ENCODE measurements around the gene PXN. TPM values are rescaled to one million over a fixed set of nuclear protein-coding genes. Genes with fewer than 3 reads are reported as not detected.

Gene PXN
- total RNA-seq, 1 donor from 2014 or later: 29.5 TPM

DNA sequence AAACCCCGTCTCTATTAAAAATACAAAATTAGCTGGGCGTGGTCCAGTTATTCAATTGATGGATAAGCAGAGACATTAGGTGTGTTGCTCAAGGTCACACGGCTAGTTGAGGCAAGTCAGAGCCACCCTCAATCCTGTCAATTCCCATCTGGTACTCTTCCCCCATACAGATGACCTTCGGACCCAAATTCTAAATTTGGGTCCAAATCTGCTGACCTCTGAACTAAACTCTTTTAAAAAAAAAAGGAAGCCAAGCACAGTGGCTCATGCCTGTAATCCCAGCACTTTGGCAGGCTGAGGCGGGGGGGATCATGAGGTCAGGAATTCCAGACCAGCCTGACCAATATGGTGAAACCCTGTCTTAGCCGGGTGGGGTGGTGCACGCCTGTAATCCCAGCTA lies 94.9 kb downstream of the PXN start:
- no peak for TF ChIP-seq CTCF (IDR thresholded peaks at IDR 0.05; ENCODE audit: insufficient read depth, low read length, severe bottlenecking)
- Histone ChIP-seq H3K27me3 (ENCODE audit: control insufficient read depth, insufficient read depth, low read length) (no peaks in the 10 kb centered on the region), H3K4me3 (ENCODE audit: low read depth, low read length) (no peak overlapping the region), H3K36me3 (ENCODE audit: control insufficient read depth, insufficient read depth, low read length) (peaks cover 25% of the 10 kb centered on the region)
- DNase-seq (ENCODE audit: low read depth) (no peak), FAIRE-seq (no peak)

GRCh38 chr12:120169946-120170345 lies 95.6 kb downstream of the PXN start:
- H3K4me3 ChIP-seq (ENCODE audit: low read depth, low read length): no peak overlapping the region
- H3K36me3 ChIP-seq (ENCODE audit: control insufficient read depth, insufficient read depth, low read length): peaks cover 22% of the 10 kb centered on the region
- DNase-seq (ENCODE audit: low read depth): no peak
- no peak for FAIRE-seq
- TF ChIP-seq CTCF (IDR thresholded peaks at IDR 0.05; ENCODE audit: insufficient read depth, low read length, severe bottlenecking): no peak
- no peaks in the 10 kb centered on the region for H3K27me3 ChIP-seq (ENCODE audit: control insufficient read depth, insufficient read depth, low read length)

DNA sequence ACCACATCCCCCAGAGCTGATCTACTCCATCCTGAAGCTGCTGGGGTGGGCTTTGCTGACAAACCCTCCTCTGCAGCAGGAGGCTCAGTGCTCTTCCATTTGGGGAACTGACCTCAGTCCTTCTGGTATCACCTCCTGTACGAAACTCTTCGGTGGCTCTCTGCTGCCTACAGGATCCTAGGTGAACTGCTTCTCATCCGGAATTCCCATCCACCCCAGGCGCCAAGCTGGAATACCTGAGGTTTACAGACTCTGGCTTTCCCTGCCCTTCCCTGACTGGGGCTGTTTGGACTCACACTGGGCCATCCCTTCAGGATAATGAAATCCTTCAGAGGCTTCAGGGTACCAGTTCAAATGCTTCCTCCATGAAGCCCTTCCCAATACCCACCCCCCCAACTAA lies 97.2 kb downstream of the PXN start:
- FAIRE-seq: no peak
- no peak for DNase-seq (ENCODE audit: low read depth)
- H3K36me3 ChIP-seq (ENCODE audit: control insufficient read depth, insufficient read depth, low read length): peaks cover 21% of the 10 kb centered on the region

DNA sequence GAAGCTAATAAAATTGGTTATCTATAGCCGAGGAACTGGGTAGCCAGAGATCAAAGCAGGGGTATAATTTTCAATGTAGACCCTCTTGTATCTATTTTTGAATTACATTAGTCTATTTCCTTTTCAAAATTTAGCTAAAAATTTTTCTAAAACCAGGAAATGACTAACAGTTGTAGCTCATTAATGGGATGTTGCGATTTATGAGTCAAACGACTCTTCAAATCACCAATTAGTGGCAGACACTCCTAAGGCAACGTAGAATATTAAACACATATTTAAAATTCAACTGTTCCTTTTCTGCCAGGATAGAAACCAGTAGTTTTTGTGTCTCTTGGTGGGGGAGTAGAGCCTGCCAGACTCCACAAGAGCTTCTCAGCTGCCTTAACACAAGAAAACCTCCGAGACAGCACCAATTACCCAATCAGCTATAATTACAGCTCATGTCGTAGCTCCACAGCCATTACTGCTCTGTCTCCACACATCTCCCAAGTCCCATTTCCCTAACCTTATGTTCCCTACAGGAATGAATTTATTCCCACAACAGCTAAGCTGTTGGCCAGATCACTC lies 97.9 kb downstream of the PXN start:
- no peak overlapping the region for H3K4me3 ChIP-seq (ENCODE audit: low read depth, low read length)
- H3K27me3 ChIP-seq (ENCODE audit: control insufficient read depth, insufficient read depth, low read length): no peaks in the 10 kb centered on the region
- peaks cover 28% of the 10 kb centered on the region for H3K36me3 ChIP-seq (ENCODE audit: control insufficient read depth, insufficient read depth, low read length)
- TF ChIP-seq CTCF (IDR thresholded peaks at IDR 0.05; ENCODE audit: insufficient read depth, low read length, severe bottlenecking): no peak
- FAIRE-seq (no peak), DNase-seq (ENCODE audit: low read depth) (no peak)

More for the DNA sequence above, 97.2 kb downstream of the PXN start:
- no peak for TF ChIP-seq CTCF (IDR thresholded peaks at IDR 0.05; ENCODE audit: insufficient read depth, low read length, severe bottlenecking)
- no peaks in the 10 kb centered on the region for H3K27me3 ChIP-seq (ENCODE audit: control insufficient read depth, insufficient read depth, low read length)
- H3K4me3 ChIP-seq (ENCODE audit: low read depth, low read length): no peak overlapping the region

DNA sequence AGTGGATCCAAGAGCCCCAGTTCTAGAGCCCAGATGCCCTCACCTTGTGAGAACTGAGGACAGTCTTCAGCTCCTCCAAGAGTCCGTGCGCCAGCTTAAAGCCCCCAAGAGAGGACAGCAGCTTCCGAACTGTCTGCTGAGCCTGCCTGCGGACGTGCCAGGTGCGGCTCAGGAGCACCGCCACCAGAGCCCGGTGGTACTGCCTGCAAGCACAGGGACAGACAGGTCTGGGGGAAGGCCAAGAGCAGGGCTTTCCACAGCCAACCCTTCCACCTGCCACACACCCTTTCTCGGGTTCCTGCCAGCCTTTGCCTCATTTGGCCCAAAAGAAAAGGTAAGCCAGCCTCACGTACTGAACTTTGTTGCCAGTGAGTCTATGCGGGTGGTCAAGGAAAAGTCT lies 101.2 kb downstream of the PXN start:
- no peak for TF ChIP-seq CTCF (IDR thresholded peaks at IDR 0.05; ENCODE audit: insufficient read depth, low read length, severe bottlenecking)
- FAIRE-seq: no peak
- Histone ChIP-seq H3K36me3 (ENCODE audit: control insufficient read depth, insufficient read depth, low read length) (peaks cover 48% of the 10 kb centered on the region), H3K4me3 (ENCODE audit: low read depth, low read length) (no peak overlapping the region), H3K27me3 (ENCODE audit: control insufficient read depth, insufficient read depth, low read length) (no peaks in the 10 kb centered on the region)
- DNase-seq (ENCODE audit: low read depth): no peak

DNA sequence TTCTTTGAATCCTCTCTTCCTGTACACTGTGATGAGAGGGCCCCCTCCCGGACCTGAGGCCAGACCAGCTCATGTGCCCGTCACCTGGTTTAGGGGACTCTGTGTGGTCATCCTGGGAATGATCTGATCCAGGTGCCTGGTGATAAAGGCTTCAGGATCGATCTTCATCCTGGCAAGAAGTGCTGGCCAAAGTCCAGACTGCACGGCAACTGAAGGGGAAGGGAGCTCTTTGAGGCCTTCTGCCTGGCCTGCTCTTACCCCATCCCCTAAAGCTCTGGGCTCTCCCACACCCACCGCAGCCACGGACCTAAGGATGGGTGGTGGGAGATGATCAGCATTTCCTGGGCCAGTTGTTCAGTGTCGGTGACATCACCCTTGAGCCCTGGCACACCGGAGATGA lies 102.8 kb downstream of the PXN start:
- no peak for FAIRE-seq
- TF ChIP-seq CTCF (IDR thresholded peaks at IDR 0.05; ENCODE audit: insufficient read depth, low read length, severe bottlenecking): no peak
- Histone ChIP-seq H3K27me3 (ENCODE audit: control insufficient read depth, insufficient read depth, low read length) (no peaks in the 10 kb centered on the region), H3K36me3 (ENCODE audit: control insufficient read depth, insufficient read depth, low read length) (peaks cover 49% of the 10 kb centered on the region), H3K4me3 (ENCODE audit: low read depth, low read length) (no peak overlapping the region)
- DNase-seq (ENCODE audit: low read depth): no peak
